Endothelial cell of hepatic sinusoid (primary cell): ENCODE data around the gene TMEM141.

ENCODE experiments used
- in situ Hi-C: cut with HindIII; loops from 2 replicates; pipeline ENCODE4 v1.10.0; 2017; ENCODE audit warnings: low sequenced_read_pairs

TMEM141 gene

GRCh38 chr9:136807281-136808074 lies 16.3 kb downstream of the TMEM141 start, which contains the start of gene RABL6:
Gene RABL6 (plus strand): TSS chr9:136807948. CDS start chr9:136808197, 249 bp downstream.
- in situ Hi-C loops, result loop anchor here (5.0 to 25.0 kb wide), 2 partner anchors 35 to 355 kb away; partner anchors contain the start of genes AJM1, LRRC26 and TMEM210

GRCh38 chr9:136808075-136808805 lies 17.1 kb downstream of the TMEM141 start:
- in situ Hi-C loops, result loop anchor here (5.0 to 25.0 kb wide), 2 partner anchors 34 to 354 kb away; partner anchors contain the start of genes AJM1, LRRC26 and TMEM210

GRCh38 chr9:136808806-136809158 lies 17.6 kb downstream of the TMEM141 start:
- in situ Hi-C loops, result loop anchor here (5.0 to 25.0 kb wide), 2 partner anchors 34 to 354 kb away; partner anchors contain the start of genes AJM1, LRRC26 and TMEM210

- in situ Hi-C loops, result loop anchor here (25.0 kb wide), 1 partner anchor 347 kb away; the partner anchor contains the start of genes LRRC26 and TMEM210
These were observed 23.7 kb downstream of the TMEM141 start for GRCh38 chr9:136814725-136815421.

- in situ Hi-C loops, result loop anchor here (25.0 kb wide), 1 partner anchor 347 kb away; the partner anchor contains the start of genes LRRC26 and TMEM210
These were observed 24.3 kb downstream of the TMEM141 start for GRCh38 chr9:136815422-136815782.

GRCh38 chr9:136820971-136821825 lies 30.1 kb downstream of the TMEM141 start:
- in situ Hi-C loops, result loop anchor here (25.0 kb wide), 1 partner anchor 341 kb away; the partner anchor contains the start of genes LRRC26 and TMEM210

- in situ Hi-C loops, result loop anchor here (25.0 kb wide), 1 partner anchor 340 kb away; the partner anchor contains the start of genes LRRC26 and TMEM210
These were observed 30.8 kb downstream of the TMEM141 start for GRCh38 chr9:136821826-136822544.

GRCh38 chr9:136823136-136824046 lies 32.2 kb downstream of the TMEM141 start:
- in situ Hi-C loops, result loop anchor here (25.0 kb wide), 1 partner anchor 339 kb away; the partner anchor contains the start of genes LRRC26 and TMEM210

GRCh38 chr9:136824496-136825225 lies 33.5 kb downstream of the TMEM141 start:
- in situ Hi-C loops, result loop anchor here (25.0 kb wide), 1 partner anchor 338 kb away; the partner anchor contains the start of genes LRRC26 and TMEM210

GRCh38 chr9:136825295-136826187 lies 34.4 kb downstream of the TMEM141 start:
- in situ Hi-C loops, result no loop called here

- in situ Hi-C loops, result no loop called here
These were observed 35.0 kb downstream of the TMEM141 start for GRCh38 chr9:136826188-136826541.

GRCh38 chr9:136826703-136827582 lies 35.8 kb downstream of the TMEM141 start:
- in situ Hi-C loops, result no loop called here

GRCh38 chr9:136827794-136828473 lies 36.8 kb downstream of the TMEM141 start:
- in situ Hi-C loops, result no loop called here

GRCh38 chr9:136828474-136829140 lies 37.5 kb downstream of the TMEM141 start:
- in situ Hi-C loops, result no loop called here
